Measurements from ENCODE around the gene GET3.

Gene GET3

GRCh38 chr19:12752056-12752781 lies 14.9 kb downstream of the GET3 start:
- no peak for DNase-seq (ENCODE audit: low spot score)

- no peak for DNase-seq (ENCODE audit: low spot score)
These were observed 17.3 kb downstream of the GET3 start for GRCh38 chr19:12754465-12755196.

- no peak for DNase-seq (ENCODE audit: low spot score)
These were observed 19.0 kb downstream of the GET3 start for GRCh38 chr19:12756150-12756883.

DNA sequence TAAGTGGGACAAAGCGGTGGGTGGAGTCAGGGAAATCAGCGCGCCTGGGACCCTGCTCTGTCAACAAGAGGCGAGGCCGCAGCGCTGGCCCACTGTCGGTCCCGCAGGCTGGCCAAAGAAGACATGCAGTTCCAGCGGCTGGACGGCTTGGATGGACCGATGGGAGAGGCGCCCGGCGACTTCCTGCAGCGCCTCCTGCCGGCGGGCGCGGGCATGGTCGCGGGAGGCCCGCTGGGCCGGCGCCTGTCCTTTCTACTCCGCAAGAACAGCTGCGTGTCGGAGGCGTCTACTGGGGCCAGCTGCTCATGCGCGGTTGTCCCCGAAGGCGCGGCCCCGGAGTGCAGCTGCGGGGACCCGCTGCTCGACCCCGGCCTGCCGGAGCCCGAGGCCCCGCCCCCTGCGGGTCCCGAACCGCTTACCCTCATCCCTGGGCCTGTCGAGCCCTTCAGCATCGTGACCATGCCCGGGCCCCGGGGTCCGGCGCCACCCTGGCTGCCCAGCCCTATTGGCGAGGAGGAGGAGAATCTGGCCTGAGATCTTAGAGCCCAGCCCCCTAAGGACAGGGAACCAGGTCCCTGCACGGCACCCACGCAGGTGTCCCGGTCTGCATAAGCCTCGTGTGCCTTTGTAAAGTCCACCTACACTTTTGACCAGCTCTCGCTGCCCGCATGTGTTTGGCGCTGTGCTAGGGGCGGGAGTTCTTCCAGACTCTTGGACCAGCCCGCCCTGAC lies 20.4 kb downstream of the GET3 start:
- peak; percentile 43 for DNase-seq (ENCODE audit: low spot score)

- no peak for DNase-seq (ENCODE audit: low spot score)
These were observed 22.4 kb downstream of the GET3 start for GRCh38 chr19:12759686-12760085.

DNA sequence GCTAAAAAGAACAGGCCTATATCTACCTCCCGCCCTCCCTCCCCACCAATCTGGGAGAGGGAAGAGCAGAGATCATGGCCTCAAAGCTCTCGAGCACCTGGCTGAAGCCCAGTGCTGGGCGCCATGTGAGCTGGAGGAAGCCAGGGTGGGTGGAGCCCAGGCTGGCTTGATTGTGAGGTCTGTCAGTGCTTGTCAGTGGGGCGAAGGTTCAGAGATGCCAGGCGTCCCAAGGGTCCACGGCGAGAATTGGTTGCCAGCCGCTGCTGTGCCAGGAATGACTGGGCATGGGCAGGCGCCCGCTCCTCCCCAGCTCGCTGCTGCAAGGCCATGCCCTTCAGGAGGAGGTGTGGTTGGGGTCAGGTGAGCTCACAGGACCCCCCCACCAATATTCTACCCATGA lies 25.8 kb downstream of the GET3 start:
- no peak for DNase-seq (ENCODE audit: low spot score)

DNA sequence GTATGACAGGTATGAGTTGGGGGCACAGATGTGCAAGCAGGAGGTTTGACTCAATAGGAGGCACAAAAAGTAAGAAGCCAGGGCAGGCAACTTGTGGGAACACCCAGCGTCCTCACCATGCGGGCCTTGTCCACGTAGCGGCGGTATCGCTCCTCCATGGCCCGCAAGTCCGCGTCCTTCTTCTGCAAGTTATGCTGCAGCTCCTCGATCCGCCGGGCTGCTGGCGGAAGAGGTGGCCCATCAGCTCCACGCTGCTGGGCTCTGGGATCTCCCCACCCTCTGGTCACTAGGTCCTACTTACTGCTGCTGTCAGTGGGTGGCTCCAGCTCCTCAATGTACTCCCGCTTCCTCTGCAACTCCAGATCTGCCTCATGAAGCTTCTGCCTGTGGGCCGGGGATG lies 27.4 kb downstream of the GET3 start:
- DNase-seq (ENCODE audit: low spot score): no peak

- peak; percentile 65 for DNase-seq (ENCODE audit: low spot score)
These were observed 28.8 kb downstream of the GET3 start for GRCh38 chr19:12766051-12766521.

- DNase-seq (ENCODE audit: low spot score): no peak
These were observed 29.9 kb downstream of the GET3 start for GRCh38 chr19:12767150-12767549.

DNA sequence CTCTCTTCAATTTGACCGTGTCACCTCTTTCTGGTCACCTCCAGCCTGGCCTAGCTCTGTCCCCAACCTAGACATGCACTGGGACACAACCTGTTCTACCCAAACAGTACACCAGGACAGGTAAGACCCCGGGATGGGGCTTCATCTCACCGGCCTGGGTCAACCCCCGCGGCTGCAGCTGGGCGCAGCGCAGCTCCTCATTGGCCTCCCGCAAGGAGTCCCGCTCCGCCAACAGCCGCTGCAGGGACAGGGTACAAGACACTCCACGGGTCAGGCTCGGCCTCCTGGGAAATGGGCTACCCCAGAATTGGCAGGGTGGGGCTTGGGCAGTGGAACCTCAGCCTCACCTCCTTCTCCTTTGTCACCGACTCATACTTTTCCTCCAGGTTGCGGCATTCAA lies 30.4 kb downstream of the GET3 start:
- DNase-seq (ENCODE audit: low spot score): no peak

DNA sequence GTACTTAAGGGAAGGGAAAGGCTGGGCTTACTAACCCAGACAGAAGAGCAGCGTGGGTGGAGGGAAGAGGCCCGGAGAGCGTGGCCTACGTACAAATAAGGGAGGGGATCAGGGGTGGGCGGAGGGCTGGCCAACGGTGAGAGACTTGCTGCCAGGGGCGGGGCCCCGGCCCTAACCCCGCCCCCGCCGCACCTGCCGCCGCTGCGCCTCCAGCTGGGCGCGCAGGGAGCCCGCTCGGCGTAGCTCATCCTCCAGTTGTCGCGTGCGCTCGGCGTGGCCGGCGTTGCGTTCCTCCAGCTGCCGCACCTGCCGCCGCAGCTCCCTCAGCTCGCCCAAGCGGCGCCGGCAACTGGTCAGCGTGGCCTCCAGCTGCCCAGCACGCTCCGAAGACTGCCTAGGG lies 32.4 kb downstream of the GET3 start:
- DNase-seq (ENCODE audit: low spot score): peak; percentile 65

DNA sequence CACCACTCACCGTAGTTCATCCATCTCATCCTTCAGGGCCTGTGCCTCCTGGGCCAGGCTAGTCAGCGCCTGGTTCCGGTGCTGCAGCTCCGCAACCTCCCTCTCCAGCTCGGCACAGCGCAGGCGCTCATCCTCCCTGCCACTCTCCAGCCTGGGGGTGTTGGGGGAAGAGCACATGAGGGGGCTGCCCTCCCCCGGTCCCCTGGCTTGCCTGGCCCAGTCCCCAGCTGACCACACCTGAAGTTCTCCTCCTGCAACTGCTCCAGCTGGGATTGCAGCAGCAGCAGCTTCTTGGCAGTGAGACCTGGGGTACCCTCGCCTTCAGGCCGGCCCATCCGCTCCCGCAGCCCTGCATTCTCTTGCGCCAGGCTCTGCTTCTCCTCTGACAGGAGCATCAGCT lies 33.6 kb downstream of the GET3 start:
- no peak for DNase-seq (ENCODE audit: low spot score)

- no peak for DNase-seq (ENCODE audit: low spot score)
These were observed 35.0 kb downstream of the GET3 start for GRCh38 chr19:12772323-12772722.

DNA sequence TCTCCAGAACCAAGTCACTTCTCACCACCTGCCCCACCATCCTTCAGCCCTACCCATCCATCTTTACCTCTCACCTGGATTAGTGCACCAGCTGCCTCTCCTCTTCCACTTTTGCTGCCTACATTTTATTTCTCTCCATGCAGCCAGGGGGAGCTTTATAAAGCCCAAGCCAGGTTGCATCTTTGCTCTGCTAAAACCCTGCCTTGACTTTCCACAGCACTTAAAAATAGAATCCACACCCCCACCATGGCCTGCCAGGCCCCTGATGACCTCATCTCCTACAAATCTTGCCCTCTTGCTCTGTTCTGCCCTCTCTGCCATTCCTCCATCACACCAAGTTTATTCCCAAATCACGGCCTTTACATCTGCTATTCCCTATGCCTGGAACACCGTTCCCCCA lies 36.3 kb downstream of the GET3 start:
- DNase-seq (ENCODE audit: low spot score): no peak

- peak; percentile 48 for DNase-seq (ENCODE audit: low spot score)
These were observed 37.6 kb downstream of the GET3 start, which contains the start of gene HOOK2 for GRCh38 chr19:12774588-12775555. TSS of gene HOOK2 (minus strand) at chr19:12775552. CDS start at chr19:12775449, 103 bp downstream.

DNA sequence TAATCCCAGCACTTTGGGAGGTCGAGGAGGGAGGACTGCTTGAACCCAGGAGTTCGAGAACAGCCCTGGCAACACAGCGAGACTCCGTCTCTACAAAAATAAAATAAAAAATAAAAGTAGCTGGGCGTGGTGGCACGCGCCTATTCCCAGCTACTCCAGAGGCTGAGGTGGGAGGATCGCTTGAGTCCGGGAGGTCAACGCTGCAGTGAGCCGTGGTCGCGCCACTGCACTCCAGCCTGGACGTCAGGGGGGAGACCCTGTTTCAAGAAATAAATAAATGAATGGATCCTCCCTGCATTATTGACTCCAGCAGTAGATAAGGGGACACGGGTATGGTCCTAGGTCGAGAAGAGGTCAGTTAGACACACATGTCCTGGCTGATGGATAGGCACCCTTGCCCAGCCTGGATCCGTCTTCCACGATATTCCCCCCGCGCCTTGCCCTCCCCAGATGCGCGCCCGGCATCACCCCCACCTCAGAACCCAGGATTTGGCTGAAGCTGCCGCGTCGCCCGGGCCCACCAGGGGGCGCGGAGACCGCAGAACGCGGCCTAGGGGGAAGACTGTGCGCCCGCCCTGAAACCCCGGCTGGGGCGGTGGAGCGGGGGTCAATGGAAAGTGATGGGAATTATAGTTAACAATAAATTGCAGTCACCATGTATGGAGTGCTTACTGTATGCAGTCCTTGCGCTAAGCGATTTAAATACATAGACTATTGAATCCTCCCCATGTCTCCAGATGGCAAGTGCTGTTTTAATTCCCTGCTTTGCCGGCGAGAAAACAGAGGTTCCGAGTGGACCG lies 40.1 kb downstream of the GET3 start:
- peak; percentile 74 for DNase-seq (ENCODE audit: low spot score)

GRCh38 chr19:12778017-12778904 lies 41.0 kb downstream of the GET3 start:
- peak; percentile 29 for DNase-seq (ENCODE audit: low spot score)

GRCh38 chr19:12778905-12779161 lies 41.5 kb downstream of the GET3 start:
- DNase-seq (ENCODE audit: low spot score): no peak

Data from CD4-positive, alpha-beta T cell treated with Interleukin-6 at 100 ng/mL for 8 hours (primary cell).